ENCODE measurements around the gene ERFE. TPM values are rescaled to one million over a fixed set of nuclear protein-coding genes. Genes with fewer than 3 reads are reported as not detected.

Gene ERFE
- total and polyA plus RNA-seq, 2 of the 4 experiments (the other 2 are of a cell fraction) = 1.3 to 3.5 TPM

DNA sequence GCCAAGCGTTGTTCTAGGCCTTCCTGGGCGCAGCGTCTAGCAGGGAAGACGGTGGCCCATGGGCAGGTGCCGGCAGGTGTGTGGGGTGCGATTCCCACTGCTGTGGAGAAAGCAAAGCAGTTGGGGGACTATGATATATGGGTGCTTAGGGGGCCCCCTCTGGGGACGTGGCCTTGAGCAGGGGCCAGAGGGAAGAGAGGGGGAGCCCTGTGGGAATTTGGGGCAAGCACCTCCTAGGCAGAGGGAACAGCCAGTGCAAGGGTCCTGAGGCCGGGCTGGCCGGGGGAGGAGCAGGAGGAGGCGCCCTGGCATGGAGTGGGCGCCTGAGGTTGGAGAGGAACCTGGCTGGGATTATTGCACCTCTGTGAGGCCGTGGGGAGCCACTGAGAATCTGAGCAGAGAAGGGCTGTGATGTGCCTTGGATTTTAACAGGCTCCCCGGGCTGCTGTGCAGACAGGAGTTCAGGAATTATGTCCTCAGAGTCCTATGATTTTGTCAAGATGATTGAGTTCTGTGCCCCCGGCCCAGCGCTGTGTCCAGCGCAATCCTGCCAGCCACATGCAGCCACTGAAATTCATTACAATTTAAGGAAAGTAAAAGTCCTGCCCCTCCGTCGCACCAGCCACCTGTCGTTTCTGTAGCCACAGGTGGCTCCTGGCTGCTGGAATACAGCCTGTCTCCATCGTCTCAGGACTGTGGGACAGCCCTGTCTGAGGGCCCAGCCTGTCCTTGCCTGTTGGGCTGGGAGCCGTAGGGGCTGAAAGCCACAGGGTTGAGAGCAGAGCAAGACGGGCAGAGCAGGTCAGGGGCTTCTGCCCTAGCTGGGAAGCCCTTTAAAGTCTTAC, 29.4 kb upstream of the ERFE start:
- no peak overlapping the region for H4K8ac ChIP-seq (ENCODE audit: low read depth in 2 of 2, low read length in 2 of 2)
- H2BK20ac ChIP-seq (ENCODE audit: low read depth, low read length) = no peak overlapping the region
- H3K4me1 ChIP-seq (ENCODE audit: control insufficient read depth, insufficient read depth, low read length) = peaks cover 6% of the 10 kb centered on the region
- H3K27ac ChIP-seq (ENCODE audit: insufficient read depth, low read length) = no peak overlapping the region
- no peak overlapping the region for H2AFZ ChIP-seq (replicated peaks; ENCODE audit: low read length, poor library complexity)
- H3K27me3 ChIP-seq (ENCODE audit: control insufficient read depth, insufficient read depth, low read length) = no peaks in the 10 kb centered on the region
- H3K9me1 ChIP-seq (ENCODE audit: insufficient read depth, low read length) = peaks cover 3% of the 10 kb centered on the region; the same call in 1 of the 2 replicates
- H2BK120ac ChIP-seq (ENCODE audit: low read depth, low read length) = no peak overlapping the region
- no peak overlapping the region for H3K4me2 ChIP-seq (ENCODE audit: low read depth, low read length)
- H3K23ac ChIP-seq (ENCODE audit: low read depth, low read length) = no peak overlapping the region
- H3K14ac ChIP-seq (replicated peaks; ENCODE audit: low read depth, low read length) = no peak overlapping the region
- H4K91ac ChIP-seq (ENCODE audit: insufficient read depth, low read depth, low read length) = no peak overlapping the region
- BruUV-seq (replicated peaks) = no TSS peak
- H3K9me3 ChIP-seq (ENCODE audit: control insufficient read depth, insufficient read depth, low read length) = no peaks in the 10 kb centered on the region
- no peak overlapping the region for H2BK5ac ChIP-seq (ENCODE audit: low read depth, low read length, poor library complexity, severe bottlenecking)
- POLR2A ChIA-PET (ENCODE audit: unreplicated experiment) = no interaction called here
- H3K18ac ChIP-seq (ENCODE audit: low read depth, low read length) = no peak overlapping the region
- no peaks in the 10 kb centered on the region for H3K36me3 ChIP-seq (ENCODE audit: control insufficient read depth, insufficient read depth, low read length)
- intact Hi-C loops (cut with micrococcal nuclease) = no loop called here
- no peak overlapping the region for H3K9ac ChIP-seq (ENCODE audit: low read depth, low read length)
- no peak overlapping the region for H3K56ac ChIP-seq (ENCODE audit: extremely low read depth, insufficient read depth, low read length)
- peak overlapping the region; percentile 3 for H2AK9ac ChIP-seq (replicated peaks; ENCODE audit: low read depth, low read length, poor library complexity)
- no peaks in the 10 kb centered on the region for H3K79me1 ChIP-seq (ENCODE audit: low read depth in 1 of 2, low read length in 2 of 2)
- no peak overlapping the region for H3K4me3 ChIP-seq (ENCODE audit: insufficient read depth, low read depth, low read length)
- no peak for ATAC-seq (ENCODE audit: low read depth)
- H3K4ac ChIP-seq (ENCODE audit: low read depth, low read length) = no peak overlapping the region
- WGBS, 2 experiments (ENCODE audit: extremely low coverage in 2 of 2, insufficient read length in 1 of 2) = 78% methylated on average over 17 of the region's 22 CpGs; no CpG with 5 or more reads in 1 of the 2 experiments
- CTCF ChIA-PET = no interaction called here
- no peak overlapping the region for H2AK5ac ChIP-seq (ENCODE audit: low read depth, low read length)
- no peaks in the 10 kb centered on the region for H4K20me1 ChIP-seq (ENCODE audit: insufficient read depth, low read length)
- no peak overlapping the region for H2BK15ac ChIP-seq (ENCODE audit: low read depth, low read length)
- no peak overlapping the region for H4K5ac ChIP-seq (ENCODE audit: low read depth, low read length)
- in situ Hi-C loops (cut with MboI; ENCODE audit: low sequenced_read_pairs) = no loop called here
- no peak for DNase-seq
- dilution Hi-C loops (cut with HindIII; ENCODE audit: low sequenced_read_pairs, unreplicated experiment) = no loop called here
- TF ChIP-seq SMC3 (IDR thresholded peaks at IDR 0.05; ENCODE audit: low read depth, low read length) = no peak
- TF ChIP-seq MXI1 (IDR thresholded peaks at IDR 0.05; ENCODE audit: borderline replicate concordance, low read depth, low read length) = no peak
- no peak for TF ChIP-seq RAD21 (IDR thresholded peaks at IDR 0.05; ENCODE audit: low read length)
- TF ChIP-seq CEBPB (IDR thresholded peaks at IDR 0.05; ENCODE audit: low read depth, low read length) = no peak
- TF ChIP-seq, protein P1, sequence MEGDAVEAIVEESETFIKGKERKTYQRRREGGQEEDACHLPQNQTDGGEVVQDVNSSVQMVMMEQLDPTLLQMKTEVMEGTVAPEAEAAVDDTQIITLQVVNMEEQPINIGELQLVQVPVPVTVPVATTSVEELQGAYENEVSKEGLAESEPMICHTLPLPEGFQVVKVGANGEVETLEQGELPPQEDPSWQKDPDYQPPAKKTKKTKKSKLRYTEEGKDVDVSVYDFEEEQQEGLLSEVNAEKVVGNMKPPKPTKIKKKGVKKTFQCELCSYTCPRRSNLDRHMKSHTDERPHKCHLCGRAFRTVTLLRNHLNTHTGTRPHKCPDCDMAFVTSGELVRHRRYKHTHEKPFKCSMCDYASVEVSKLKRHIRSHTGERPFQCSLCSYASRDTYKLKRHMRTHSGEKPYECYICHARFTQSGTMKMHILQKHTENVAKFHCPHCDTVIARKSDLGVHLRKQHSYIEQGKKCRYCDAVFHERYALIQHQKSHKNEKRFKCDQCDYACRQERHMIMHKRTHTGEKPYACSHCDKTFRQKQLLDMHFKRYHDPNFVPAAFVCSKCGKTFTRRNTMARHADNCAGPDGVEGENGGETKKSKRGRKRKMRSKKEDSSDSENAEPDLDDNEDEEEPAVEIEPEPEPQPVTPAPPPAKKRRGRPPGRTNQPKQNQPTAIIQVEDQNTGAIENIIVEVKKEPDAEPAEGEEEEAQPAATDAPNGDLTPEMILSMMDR (conservative IDR thresholded peaks at IDR 0.05; ENCODE audit: low read depth, low read length) = no peak
- TF ChIP-seq, protein P2, sequence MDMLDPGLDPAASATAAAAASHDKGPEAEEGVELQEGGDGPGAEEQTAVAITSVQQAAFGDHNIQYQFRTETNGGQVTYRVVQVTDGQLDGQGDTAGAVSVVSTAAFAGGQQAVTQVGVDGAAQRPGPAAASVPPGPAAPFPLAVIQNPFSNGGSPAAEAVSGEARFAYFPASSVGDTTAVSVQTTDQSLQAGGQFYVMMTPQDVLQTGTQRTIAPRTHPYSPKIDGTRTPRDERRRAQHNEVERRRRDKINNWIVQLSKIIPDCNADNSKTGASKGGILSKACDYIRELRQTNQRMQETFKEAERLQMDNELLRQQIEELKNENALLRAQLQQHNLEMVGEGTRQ (IDR thresholded peaks at IDR 0.05; ENCODE audit: low read depth, low read length) = no peak
- TF ChIP-seq, protein P3, sequence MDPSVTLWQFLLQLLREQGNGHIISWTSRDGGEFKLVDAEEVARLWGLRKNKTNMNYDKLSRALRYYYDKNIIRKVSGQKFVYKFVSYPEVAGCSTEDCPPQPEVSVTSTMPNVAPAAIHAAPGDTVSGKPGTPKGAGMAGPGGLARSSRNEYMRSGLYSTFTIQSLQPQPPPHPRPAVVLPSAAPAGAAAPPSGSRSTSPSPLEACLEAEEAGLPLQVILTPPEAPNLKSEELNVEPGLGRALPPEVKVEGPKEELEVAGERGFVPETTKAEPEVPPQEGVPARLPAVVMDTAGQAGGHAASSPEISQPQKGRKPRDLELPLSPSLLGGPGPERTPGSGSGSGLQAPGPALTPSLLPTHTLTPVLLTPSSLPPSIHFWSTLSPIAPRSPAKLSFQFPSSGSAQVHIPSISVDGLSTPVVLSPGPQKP (IDR thresholded peaks at IDR 0.05; ENCODE audit: borderline replicate concordance, low read depth, low read length) = no peak
- TF ChIP-seq NFE2L2 (IDR thresholded peaks at IDR 0.05; ENCODE audit: low read depth, low read length) = no peak
- TF ChIP-seq POLR2A (IDR thresholded peaks at IDR 0.05; ENCODE audit: low read depth, low read length) = no peak
- TF ChIP-seq RCOR1 (IDR thresholded peaks at IDR 0.05; ENCODE audit: insufficient replicate concordance, low read length) = no peak
- no peak for TF ChIP-seq BHLHE40 (IDR thresholded peaks at IDR 0.05; ENCODE audit: low read depth, low read length)
- TF ChIP-seq MAZ (IDR thresholded peaks at IDR 0.05; ENCODE audit: borderline replicate concordance, low read depth, low read length) = no peak
- TF ChIP-seq FOS (IDR thresholded peaks at IDR 0.05; ENCODE audit: low read depth, low read length) = no peak
- no peak for TF ChIP-seq MAFK (IDR thresholded peaks at IDR 0.05; ENCODE audit: low read depth, low read length)
- no peak for TF ChIP-seq RFX5 (IDR thresholded peaks at IDR 0.05; ENCODE audit: low read depth, low read length)

Measured in IMR-90 (cell line).